GM12878 (cell line): Measurements from ENCODE around the gene MEN1. TPM values are rescaled to one million over a fixed set of nuclear protein-coding genes. Genes with fewer than 3 reads are reported as not detected.

Experiments
- ATAC-seq: fragments of 200-7000 bp; cut with Tn5 transposase; 3 replicates; pipeline ENCODE4 v1.9.1; 2020; ENCODE audit warnings: mild to moderate bottlenecking, moderate library complexity
- BruUV-seq: library from RNA; stranded (reverse); fragments of 400-500 nt; replicated peaks from 2 replicates; lab custom pipeline; 2021; lab: Mats Ljungman, UMichigan
- CTCF ChIA-PET: fragments of 300-600 bp; sonication (Branson Sonifier 250); formaldehyde crosslinking; extraction: SDS; loops from one replicate; lab custom pipeline; 2021; ENCODE audit warnings: inconsistent platforms; lab: Yijun Ruan, JAX
- POLR2A ChIA-PET: fragments of 350-600 bp; formaldehyde crosslinking; extraction: SDS; loops from one replicate; lab custom pipeline; 2021; ENCODE audit warnings: inconsistent platforms; lab: Charles Lee
- RAD21 ChIA-PET: fragments of 300-600 bp; sonication (Branson Sonifier 250); formaldehyde crosslinking; loops from one replicate; lab custom pipeline; 2023; ENCODE audit warnings: antibody characterized with exemption; ENCODE audit not compliant: unreplicated experiment; lab: Charles Lee
- SMC1A ChIA-PET: fragments of 300-600 bp; sonication (Branson Sonifier 250); formaldehyde crosslinking; loops from one replicate; lab custom pipeline; 2023; ENCODE audit not compliant: unreplicated experiment, uncharacterized antibody; lab: Charles Lee
- DNase-seq: peaks from one replicate; pipeline ENCODE4 v3.0.0-alpha.2; 2011; ENCODE audit warnings: low read depth, low spot score
- FAIRE-seq: peaks from 3 replicates; lab custom pipeline; 2011; peaks lifted over from hg19 to GRCh38; lab: Jason Lieb, UNC
- H2AFZ ChIP-seq: 2 replicates; pipeline ENCODE4 v1.6.0; 2011; ENCODE audit warnings: low read depth, low read length, control low read depth; ENCODE audit not compliant: control insufficient read depth
- H3K27ac ChIP-seq: 2 replicates; pipeline ENCODE4 v1.5.1; 2011; ENCODE audit warnings: control low read depth; ENCODE audit not compliant: control insufficient read depth, insufficient read depth
- H3K27me3 ChIP-seq, 2 experiments: replicated peaks in 1 of 2; 2 replicates each; pipeline versions ENCODE4 v1.6.0 to v1.6.1; 2011; ENCODE audit warnings: low read length in 1 of 2; ENCODE audit not compliant: control insufficient read depth in 2 of 2, insufficient read depth in 2 of 2
- H3K36me3 ChIP-seq, 2 experiments: 2 replicates each; pipeline ENCODE4 v1.5.1; 2011; ENCODE audit warnings: low read length in 1 of 2; ENCODE audit not compliant: control insufficient read depth in 2 of 2, insufficient read depth in 2 of 2
- H3K4me1 ChIP-seq: 2 replicates; pipeline ENCODE4 v1.6.1; 2011; ENCODE audit warnings: mild to moderate bottlenecking, low read length, moderate library complexity, mixed read lengths; ENCODE audit not compliant: control insufficient read depth, insufficient read depth
- H3K4me2 ChIP-seq: 2 replicates; pipeline ENCODE4 v1.6.0; 2011; ENCODE audit warnings: control low read depth; ENCODE audit not compliant: control insufficient read depth, insufficient read depth
- H3K4me3 ChIP-seq: fragments of 200-600 bp; sonication (generic); 2 replicates; pipeline ENCODE4 v1.5.1; 2016
- H3K79me2 ChIP-seq: 2 replicates; pipeline ENCODE4 v1.6.0; 2011; ENCODE audit warnings: low read length; ENCODE audit not compliant: control insufficient read depth, insufficient read depth
- H3K9ac ChIP-seq: 2 replicates; pipeline ENCODE4 v1.8.0; 2011; ENCODE audit warnings: low read length, control low read depth, mixed read lengths; ENCODE audit not compliant: control insufficient read depth, insufficient read depth
- H3K9me3 ChIP-seq: replicated peaks from 3 replicates; pipeline ENCODE4 v1.5.1; 2011; ENCODE audit warnings: mild to moderate bottlenecking, low read length; ENCODE audit not compliant: control insufficient read depth, insufficient read depth
- H4K20me1 ChIP-seq: 2 replicates; pipeline ENCODE4 v1.6.0; 2011; ENCODE audit not compliant: control insufficient read depth, insufficient read depth
- ATF2 ChIP-seq: IDR thresholded peaks from 2 replicates; pipeline ENCODE4 v1.6.1; 2012; ENCODE audit warnings: low read length, inconsistent platforms
- GABPA ChIP-seq: IDR thresholded peaks from 2 replicates; pipeline ENCODE4 v1.6.1; 2014; ENCODE audit warnings: antibody characterized with exemption, low read depth, mild to moderate bottlenecking, inconsistent platforms
- JUND ChIP-seq: IDR thresholded peaks from 2 replicates; pipeline ENCODE4 v1.6.1; 2012; ENCODE audit warnings: low read depth, mild to moderate bottlenecking, low read length, improper control_type of control experiment, moderate library complexity
- MAX ChIP-seq: IDR thresholded peaks from 2 replicates; pipeline ENCODE4 v1.6.1; 2012; ENCODE audit warnings: low read depth, low read length, improper control_type of control experiment
- PAX5 ChIP-seq: IDR thresholded peaks from 2 replicates; pipeline ENCODE4 v1.6.1; 2011; ENCODE audit warnings: low read depth, low read length, borderline replicate concordance
- PAX8 ChIP-seq: fragments of 450-650 bp; IDR thresholded peaks from 2 replicates; pipeline ENCODE4 v1.6.1; 2017; ENCODE audit warnings: mild to moderate bottlenecking, moderate library complexity
- WGBS: methylation state at CpG from one replicate; pipeline ENCODE4 v1.1.6; 2016; ENCODE audit warnings: low lambda C conversion rate; ENCODE audit not compliant: insufficient replicate concordance, insufficient coverage; ENCODE audit errors: missing lambda C conversion rate; 5-methylcytosine and 5-hydroxymethylcytosine counted together
- in situ Hi-C: fragments of 300-500 bp; cut with MboI; formaldehyde crosslinking; loops from 9 replicates; pipeline ENCODE4 v1.14.3; 2018; ENCODE audit warnings: mixed read lengths
- intact Hi-C: fragments of 100-400 bp; cut with micrococcal nuclease; formaldehyde crosslinking; loops from one replicate; pipeline ENCODE4 v1.14.2; 2022; ENCODE audit not compliant: unreplicated experiment
- polyA plus RNA-seq, 11 experiments: library from polyadenylated mRNA; depleted of rRNA in 4 of 11; unstranded in 6 of 11; stranded (reverse) in 5 of 11; fragments of >200 nt; fragmentation: Nextera tagmentation in 4 of 11; fragmentation: Illumina TruSeq in 1 of 11; extraction: Ambion mirVana in 4 of 11; extraction: Trizol in 1 of 11; gene quantifications; 1 replicate in 1 of 11; 2 replicates in 10 of 11; pipeline versions ENCODE4 v1.2.1 to v1.2.3, GENCODE V29; 2011 to 2016; ENCODE audit warnings: inconsistent platforms in 2 of 11, missing spikeins in 2 of 11, low read depth in 1 of 11
- total RNA-seq, 4 experiments: library from RNA; depleted of rRNA in 3 of 4; stranded (reverse); fragments of >200 nt in 3 of 4; fragmentation: Illumina TruSeq in 1 of 4; extraction: Trizol in 1 of 4; gene quantifications; 2 replicates each; pipeline versions ENCODE4 v1.2.1 to v1.2.3, GENCODE V29; 2013 to 2021
- TF ChIP-seq, protein P1 (sequence below): fragments of 150-350 bp; IDR thresholded peaks from 2 replicates; pipeline ENCODE4 v1.6.1; 2014; ENCODE audit warnings: mild to moderate bottlenecking, low read depth, low read length
- TF ChIP-seq, protein P2 (sequence below): IDR thresholded peaks from 2 replicates; pipeline ENCODE4 v1.6.1; 2012; ENCODE audit warnings: mild to moderate bottlenecking, low read depth, low read length

The MEN1 gene
- total and polyA plus RNA-seq, 10 of the 15 experiments (the other 5 are each of a cell fraction or from before 2014, with no cell fraction given) = 2.5 to 39.7 (median 20.7) TPM

DNA sequence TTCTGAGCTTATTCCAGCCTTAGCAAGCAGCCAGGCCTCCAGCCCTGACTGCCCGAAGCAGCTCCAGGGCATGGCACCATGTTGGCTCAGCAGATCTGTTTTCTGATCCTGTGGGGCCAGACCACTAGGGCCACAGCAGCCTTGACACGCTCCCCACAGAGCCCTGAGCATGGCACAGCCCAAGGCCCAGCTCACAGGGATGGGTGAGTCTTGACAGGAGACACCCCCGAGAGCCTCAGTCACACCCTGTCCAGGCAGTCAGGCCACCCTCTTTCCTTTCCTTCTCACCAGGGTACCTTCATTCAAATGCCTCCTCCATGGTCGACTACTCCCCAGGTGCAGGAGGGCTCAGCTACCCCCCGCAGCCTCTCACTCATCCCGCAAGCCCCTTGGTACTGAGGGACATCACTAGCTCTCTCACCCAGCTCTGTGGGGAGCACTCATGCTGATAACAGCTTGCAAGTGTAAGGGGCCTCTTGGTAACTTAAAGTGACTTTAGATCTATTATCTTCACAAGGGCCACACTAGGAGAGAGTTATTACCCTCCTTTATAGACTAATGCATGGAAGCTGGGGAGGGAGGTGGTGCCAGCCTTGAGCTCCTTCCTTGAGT is 38.0 kb upstream of the MEN1 start:
- Histone ChIP-seq H3K27ac (peak overlapping the region; percentile 24; the same call in 1 of the 2 replicates), H2AFZ (peak overlapping the region; percentile 10; the same call in 1 of the 2 replicates), H3K4me2 (no peak overlapping the region), H4K20me1 (no peaks in the 10 kb centered on the region), H3K27me3 (no peaks in the 10 kb centered on the region), H3K9me3 (no peaks in the 10 kb centered on the region)
- intact Hi-C loops = loop anchor here (10.0 kb wide), 1 partner anchor 406 kb away; no protein-coding TSS in a partner anchor
- BruUV-seq = no TSS peak
- ATAC-seq (no peak), DNase-seq (no peak)
- no peak for TF ChIP-seq JUND
- TF ChIP-seq, protein P1, sequence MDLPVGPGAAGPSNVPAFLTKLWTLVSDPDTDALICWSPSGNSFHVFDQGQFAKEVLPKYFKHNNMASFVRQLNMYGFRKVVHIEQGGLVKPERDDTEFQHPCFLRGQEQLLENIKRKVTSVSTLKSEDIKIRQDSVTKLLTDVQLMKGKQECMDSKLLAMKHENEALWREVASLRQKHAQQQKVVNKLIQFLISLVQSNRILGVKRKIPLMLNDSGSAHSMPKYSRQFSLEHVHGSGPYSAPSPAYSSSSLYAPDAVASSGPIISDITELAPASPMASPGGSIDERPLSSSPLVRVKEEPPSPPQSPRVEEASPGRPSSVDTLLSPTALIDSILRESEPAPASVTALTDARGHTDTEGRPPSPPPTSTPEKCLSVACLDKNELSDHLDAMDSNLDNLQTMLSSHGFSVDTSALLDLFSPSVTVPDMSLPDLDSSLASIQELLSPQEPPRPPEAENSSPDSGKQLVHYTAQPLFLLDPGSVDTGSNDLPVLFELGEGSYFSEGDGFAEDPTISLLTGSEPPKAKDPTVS = no peak
- TF ChIP-seq MAX = no peak
- TF ChIP-seq GABPA = no peak
- TF ChIP-seq PAX8 = no peak
- TF ChIP-seq PAX5 = 0 out of 2 replicates have a peak, but pooled peaks have one; percentile 4
- TF ChIP-seq, protein P2, sequence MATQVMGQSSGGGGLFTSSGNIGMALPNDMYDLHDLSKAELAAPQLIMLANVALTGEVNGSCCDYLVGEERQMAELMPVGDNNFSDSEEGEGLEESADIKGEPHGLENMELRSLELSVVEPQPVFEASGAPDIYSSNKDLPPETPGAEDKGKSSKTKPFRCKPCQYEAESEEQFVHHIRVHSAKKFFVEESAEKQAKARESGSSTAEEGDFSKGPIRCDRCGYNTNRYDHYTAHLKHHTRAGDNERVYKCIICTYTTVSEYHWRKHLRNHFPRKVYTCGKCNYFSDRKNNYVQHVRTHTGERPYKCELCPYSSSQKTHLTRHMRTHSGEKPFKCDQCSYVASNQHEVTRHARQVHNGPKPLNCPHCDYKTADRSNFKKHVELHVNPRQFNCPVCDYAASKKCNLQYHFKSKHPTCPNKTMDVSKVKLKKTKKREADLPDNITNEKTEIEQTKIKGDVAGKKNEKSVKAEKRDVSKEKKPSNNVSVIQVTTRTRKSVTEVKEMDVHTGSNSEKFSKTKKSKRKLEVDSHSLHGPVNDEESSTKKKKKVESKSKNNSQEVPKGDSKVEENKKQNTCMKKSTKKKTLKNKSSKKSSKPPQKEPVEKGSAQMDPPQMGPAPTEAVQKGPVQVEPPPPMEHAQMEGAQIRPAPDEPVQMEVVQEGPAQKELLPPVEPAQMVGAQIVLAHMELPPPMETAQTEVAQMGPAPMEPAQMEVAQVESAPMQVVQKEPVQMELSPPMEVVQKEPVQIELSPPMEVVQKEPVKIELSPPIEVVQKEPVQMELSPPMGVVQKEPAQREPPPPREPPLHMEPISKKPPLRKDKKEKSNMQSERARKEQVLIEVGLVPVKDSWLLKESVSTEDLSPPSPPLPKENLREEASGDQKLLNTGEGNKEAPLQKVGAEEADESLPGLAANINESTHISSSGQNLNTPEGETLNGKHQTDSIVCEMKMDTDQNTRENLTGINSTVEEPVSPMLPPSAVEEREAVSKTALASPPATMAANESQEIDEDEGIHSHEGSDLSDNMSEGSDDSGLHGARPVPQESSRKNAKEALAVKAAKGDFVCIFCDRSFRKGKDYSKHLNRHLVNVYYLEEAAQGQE = no peak
- no peak for TF ChIP-seq ATF2
- TF ChIP-seq, all 136 proteins: peak for 1
- peak; percentile 23 for FAIRE-seq
- ChIA-PET RAD21 (interaction anchor here (0.7 to 12.9 kb wide), 39 partner anchors 12 to 481 kb away, joined by 3 to 316 read pairs (median 4); partner anchors contain the start of genes ARL2, BATF2, CAPN1 and CDC42EP2), CTCF (interaction anchor here (0.6 to 28.8 kb wide), 47 partner anchors 10 to 633 kb away, joined by 3 to 1208 read pairs (median 4); partner anchors contain the start of genes ARL2, BATF2, CAPN1 and CDC42EP2), POLR2A (interaction anchor here (0.6 to 24.3 kb wide), 14 partner anchors 16 to 319 kb away, joined by 3 to 620 read pairs (median 3); partner anchors contain the start of genes EHD1, FAU, MRPL49 and PPP2R5B), SMC1A (interaction anchor here (0.7 to 12.7 kb wide), 31 partner anchors 15 to 484 kb away, joined by 3 to 306 read pairs (median 6); partner anchors contain the start of genes ARL2, ATG2A, BATF2 and CDC42EP2)
- H3K9ac ChIP-seq = no peak overlapping the region
- in situ Hi-C loops = loop anchor here (5.0 kb wide), 1 partner anchor 44 kb away; no protein-coding TSS in a partner anchor
- H3K79me2 ChIP-seq = peaks cover 3% of the 10 kb centered on the region
- 28% methylated on average over 6 of the region's 6 CpGs for WGBS
- no peak overlapping the region for H3K4me3 ChIP-seq
- H3K36me3 ChIP-seq = peaks cover 0 to 9% of the 10 kb centered on the region in 2 experiments; a peak in 3 of 4 replicates
- H3K4me1 ChIP-seq = peaks cover 66% of the 10 kb centered on the region
